SH-SY5Y (cell line): Measurements from ENCODE around the gene GLDC.

Experiments used
- GATA2 ChIP-seq: IDR thresholded peaks from 2 replicates; pipeline ENCODE4 v1.6.1; 2011; ENCODE audit warnings: mild to moderate bottlenecking, low read depth, low read length
- GATA3 ChIP-seq: IDR thresholded peaks from 2 replicates; pipeline ENCODE4 v1.6.1; 2011; ENCODE audit warnings: low read depth, mild to moderate bottlenecking, low read length, moderate library complexity

DNA sequence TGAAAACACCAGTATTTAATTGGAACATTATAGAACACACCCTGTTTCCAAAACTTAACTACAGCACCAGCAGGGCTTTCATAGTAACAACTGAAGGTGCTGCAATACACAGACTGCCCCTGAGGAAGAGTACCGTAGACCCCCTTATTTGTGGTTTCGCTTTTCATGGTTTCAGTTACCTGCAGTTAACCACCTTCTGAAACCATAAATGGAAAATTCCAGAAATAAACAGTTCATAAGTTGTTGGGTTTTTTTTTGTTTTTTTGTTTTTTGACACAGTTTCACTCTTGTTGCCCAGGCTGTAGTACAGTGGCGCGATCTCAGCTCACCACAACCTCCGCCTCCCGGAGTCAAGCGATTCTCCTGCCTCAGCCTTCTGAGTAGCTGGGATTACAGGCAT lies 9.5 kb upstream of the GLDC start:
- TF ChIP-seq GATA2 (no peak), GATA3 (no peak)
